HEK293 (cell line): ENCODE results near the gene TANC1.

Source experiments
- CTCF ChIA-PET: fragments of 350-600 bp; formaldehyde crosslinking; extraction: SDS; loops from one replicate; lab custom pipeline; 2021; ENCODE audit warnings: antibody characterized with exemption; lab: Yijun Ruan, JAX
- POLR2A ChIA-PET: fragments of 300-600 bp; formaldehyde crosslinking; extraction: SDS; loops from one replicate; lab custom pipeline; 2020; ENCODE audit warnings: antibody characterized with exemption, inconsistent platforms; lab: Yijun Ruan, JAX
- H3K27ac ChIP-seq: fragments of 200-500 bp; sonication (Bioruptor generic); 2 replicates; pipeline ENCODE4 v1.5.1; 2014; ENCODE audit warnings: low read depth, low read length, control low read depth, inconsistent platforms; ENCODE audit errors: extremely low read depth
- H3K36me3 ChIP-seq, 2 experiments: fragments of 200-500 bp in 1 of 2; sonication (Bioruptor generic) in 1 of 2; 1 replicate in 1 of 2; 2 replicates in 1 of 2; pipeline ENCODE4 v1.5.1; 2014 to 2017; ENCODE audit warnings: inconsistent platforms in 2 of 2, low read length in 2 of 2; ENCODE audit not compliant: control insufficient read depth in 2 of 2, insufficient read depth in 1 of 2
- H3K4me1 ChIP-seq: fragments of 200-500 bp; sonication (Bioruptor generic); 2 replicates; pipeline ENCODE4 v1.5.1; 2014; ENCODE audit warnings: mild to moderate bottlenecking, low read length, inconsistent platforms; ENCODE audit not compliant: control insufficient read depth, insufficient read depth
- H3K4me3 ChIP-seq: 2 replicates; pipeline ENCODE4 v1.5.1; 2011; ENCODE audit warnings: low read depth, mild to moderate bottlenecking, control low read depth, low read length, moderate library complexity
- H3K9me3 ChIP-seq: fragments of 200-500 bp; sonication (Bioruptor generic); 2 replicates; pipeline ENCODE4 v1.5.1; 2014; ENCODE audit warnings: low read depth, low read length, inconsistent platforms; ENCODE audit not compliant: control insufficient read depth, insufficient read depth
- CTCF ChIP-seq: fragments of 450-650 bp; formaldehyde crosslinking; IDR thresholded peaks from 2 replicates; pipeline ENCODE4 v1.5.1; 2016; ENCODE audit warnings: missing biosample characterization, missing genetic modification characterization
- KLF1 ChIP-seq: fragments of 450-650 bp; formaldehyde crosslinking; IDR thresholded peaks from 2 replicates; pipeline ENCODE4 v1.5.1; 2016; ENCODE audit warnings: missing biosample characterization, missing genetic modification characterization
- PBX3 ChIP-seq: sonication (generic); formaldehyde crosslinking; IDR thresholded peaks from 2 replicates; pipeline ENCODE4 v1.8.1; 2022; ENCODE audit warnings: mild to moderate bottlenecking, moderate library complexity, missing genetic modification reagents
- PRDM2 ChIP-seq: fragments of 450-650 bp; formaldehyde crosslinking; IDR thresholded peaks from 2 replicates; pipeline ENCODE4 v1.5.1; 2016; ENCODE audit warnings: missing biosample characterization, missing genetic modification characterization, borderline replicate concordance
- SCRT2 ChIP-seq: fragments of 450-650 bp; formaldehyde crosslinking; IDR thresholded peaks from 2 replicates; pipeline ENCODE4 v1.5.1; 2016; ENCODE audit warnings: missing biosample characterization, missing genetic modification characterization
- ZBTB11 ChIP-seq: fragments of 450-650 bp; formaldehyde crosslinking; conservative IDR thresholded peaks from 2 replicates; pipeline ENCODE4 v1.5.1; 2016; ENCODE audit warnings: low read depth, missing biosample characterization, missing genetic modification characterization
- ZBTB26 ChIP-seq: fragments of 450-650 bp; formaldehyde crosslinking; optimal IDR thresholded peaks from 2 replicates; pipeline ENCODE3; 2016; ENCODE audit warnings: missing biosample characterization, mild to moderate bottlenecking, missing genetic modification characterization
- ZBTB49 ChIP-seq: fragments of 450-650 bp; formaldehyde crosslinking; IDR thresholded peaks from 2 replicates; pipeline ENCODE4 v1.5.1; 2016; ENCODE audit warnings: missing biosample characterization, missing genetic modification characterization, low read depth
- ZNF112 ChIP-seq: fragments of 450-650 bp; formaldehyde crosslinking; IDR thresholded peaks from 2 replicates; pipeline ENCODE4 v1.5.0; 2017; ENCODE audit warnings: missing biosample characterization, missing genetic modification characterization
- ZNF146 ChIP-seq: fragments of 450-650 bp; formaldehyde crosslinking; IDR thresholded peaks from 2 replicates; pipeline ENCODE4 v1.5.1; 2016; ENCODE audit warnings: missing biosample characterization, missing genetic modification characterization
- ZNF239 ChIP-seq: fragments of 450-650 bp; formaldehyde crosslinking; IDR thresholded peaks from 2 replicates; pipeline ENCODE4 v1.5.1; 2016; ENCODE audit warnings: missing biosample characterization, missing genetic modification characterization
- ZNF274 ChIP-seq, 2 experiments: fragments of 200-500 bp in 1 of 2; fragments of 450-650 bp in 1 of 2; sonication (Bioruptor generic) in 1 of 2; formaldehyde crosslinking in 1 of 2; IDR thresholded peaks; 2 replicates each; pipeline versions ENCODE4 v1.5.1 to v1.6.1; 2014 to 2016; ENCODE audit warnings: borderline replicate concordance in 1 of 2, inconsistent platforms in 1 of 2, low read length in 1 of 2, missing biosample characterization in 1 of 2, missing genetic modification characterization in 1 of 2
- ZNF362 ChIP-seq: fragments of 450-650 bp; formaldehyde crosslinking; IDR thresholded peaks from 2 replicates; pipeline ENCODE4 v1.5.1; 2016; ENCODE audit warnings: missing biosample characterization, missing genetic modification characterization
- ZNF423 ChIP-seq: fragments of 450-650 bp; formaldehyde crosslinking; IDR thresholded peaks from 2 replicates; pipeline ENCODE4 v1.5.1; 2016; ENCODE audit warnings: missing biosample characterization, missing genetic modification characterization
- ZNF433 ChIP-seq: fragments of 450-650 bp; formaldehyde crosslinking; IDR thresholded peaks from 2 replicates; pipeline ENCODE4 v1.5.1; 2016; ENCODE audit warnings: missing biosample characterization, missing genetic modification characterization, low read depth
- ZNF521 ChIP-seq: fragments of 450-650 bp; formaldehyde crosslinking; IDR thresholded peaks from 2 replicates; pipeline ENCODE4 v1.5.1; 2017; ENCODE audit warnings: missing biosample characterization, mild to moderate bottlenecking, missing genetic modification characterization
- ZNF530 ChIP-seq: fragments of 450-650 bp; formaldehyde crosslinking; IDR thresholded peaks from 2 replicates; pipeline ENCODE4 v1.5.1; 2016; ENCODE audit warnings: low read depth, missing biosample characterization, missing genetic modification characterization
- ZNF664 ChIP-seq: fragments of 450-650 bp; formaldehyde crosslinking; IDR thresholded peaks from 2 replicates; pipeline ENCODE4 v1.5.1; 2016; ENCODE audit warnings: missing biosample characterization, missing genetic modification characterization
- ZNF785 ChIP-seq: fragments of 450-650 bp; formaldehyde crosslinking; IDR thresholded peaks from 2 replicates; pipeline ENCODE4 v1.5.1; 2016; ENCODE audit warnings: missing biosample characterization, missing genetic modification characterization

TANC1 gene

GRCh38 chr2:159094173-159094737 is 125.8 kb downstream of the TANC1 start (continued):
- TF ChIP-seq PRDM2 (tag by site-specific recombination) (no peak), ZBTB11 (tag by site-specific recombination) (no peak), ZBTB26 (no peak), ZNF785 (no peak), ZNF239 (tag by site-specific recombination) (no peak), ZNF521 (tag by site-specific recombination) (no peak), CTCF (tag by site-specific recombination) (no peak), ZNF274 (IDR thresholded peaks at IDR 0.05; ENCODE audit: low read length) (no peak), ZNF274 (tag by site-specific recombination; IDR thresholded peaks at IDR 0.05; ENCODE audit: borderline replicate concordance) (no peak), ZNF664 (tag by site-specific recombination) (no peak), ZNF530 (tag by site-specific recombination) (no peak), ZNF423 (tag by site-specific recombination) (no peak)

GRCh38 chr2:159095813-159096212 is 127.4 kb downstream of the TANC1 start:
- H3K36me3 ChIP-seq: no peaks in the 10 kb centered on the region
- ChIA-PET CTCF (no interaction called here), POLR2A (no interaction called here)
- H3K9me3 ChIP-seq: no peaks in the 10 kb centered on the region
- H3K4me1 ChIP-seq: peaks cover 32% of the 10 kb centered on the region
- H3K27ac ChIP-seq: no peak overlapping the region
- H3K4me3 ChIP-seq: no peak overlapping the region
- TF ChIP-seq ZNF112 (tag by site-specific recombination) (no peak), KLF1 (tag by site-specific recombination) (no peak), ZNF362 (tag by site-specific recombination) (no peak), ZNF433 (tag by site-specific recombination) (no peak), ZNF146 (tag by site-specific recombination) (no peak), SCRT2 (no peak), PBX3 (CRISPR knock-in tag) (no peak), ZBTB49 (tag by site-specific recombination) (no peak)
